Smooth muscle cell (in vitro differentiated cells): ENCODE results near the gene MSI2. TPM values are rescaled to one million over a fixed set of nuclear protein-coding genes. Genes with fewer than 3 reads are reported as not detected.

Experiments
- DNase-seq: peaks from one replicate; lab custom pipeline; 2025; ENCODE audit not compliant: unreplicated experiment; lab: John Stamatoyannopoulos, UW
- H2AFZ ChIP-seq: fragments of 200-600 bp; sonication (generic); 2 replicates; pipeline ENCODE4 v1.6.0; 2016; ENCODE audit warnings: antibody characterized with exemption, low read depth, mild to moderate bottlenecking
- H3F3A ChIP-seq: fragments of 200-600 bp; sonication (generic); 2 replicates; pipeline ENCODE4 v1.6.0; 2017; ENCODE audit warnings: antibody characterized with exemption, low read depth
- H3K27ac ChIP-seq: fragments of 200-600 bp; sonication (generic); 2 replicates; pipeline ENCODE4 v1.5.1; 2016; ENCODE audit warnings: low read depth, mild to moderate bottlenecking
- H3K27me3 ChIP-seq: fragments of 200-600 bp; sonication (generic); 2 replicates; pipeline ENCODE4 v1.6.1; 2016; ENCODE audit warnings: low read depth, mild to moderate bottlenecking
- H3K36me3 ChIP-seq: fragments of 200-600 bp; sonication (generic); 2 replicates; pipeline ENCODE4 v1.5.1; 2016; ENCODE audit warnings: low read depth
- H3K4me1 ChIP-seq: fragments of 200-600 bp; sonication (generic); 2 replicates; pipeline ENCODE4 v1.5.1; 2016; ENCODE audit warnings: low read depth
- H3K4me2 ChIP-seq: fragments of 200-600 bp; sonication (generic); 2 replicates; pipeline ENCODE4 v1.6.0; 2016; ENCODE audit warnings: mild to moderate bottlenecking
- H3K4me3 ChIP-seq: fragments of 200-600 bp; sonication (generic); 2 replicates; pipeline ENCODE4 v1.5.1; 2016; ENCODE audit warnings: mild to moderate bottlenecking
- H3K79me2 ChIP-seq: fragments of 200-600 bp; sonication (generic); 2 replicates; pipeline ENCODE4 v1.6.0; 2016; ENCODE audit warnings: low read depth, mild to moderate bottlenecking
- H3K9ac ChIP-seq: fragments of 200-600 bp; sonication (generic); 2 replicates; pipeline ENCODE4 v1.6.0; 2016; ENCODE audit warnings: low read depth
- H3K9me3 ChIP-seq: fragments of 200-600 bp; sonication (generic); replicated peaks from 2 replicates; pipeline ENCODE4 v1.5.1; 2016; ENCODE audit warnings: low read depth
- H4K20me1 ChIP-seq: fragments of 200-600 bp; sonication (generic); 2 replicates; pipeline ENCODE4 v1.6.0; 2016; ENCODE audit warnings: low read depth
- CTCF ChIP-seq: fragments of 200-600 bp; sonication (generic); IDR thresholded peaks from 2 replicates; pipeline ENCODE4 v1.5.1; 2017; ENCODE audit warnings: borderline replicate concordance, mild to moderate bottlenecking, antibody characterized with exemption; ENCODE audit not compliant: insufficient read depth, poor library complexity, severe bottlenecking
- WGBS: methylation state at CpG from one replicate; pipeline ENCODE4 v1.1.7; 2016; ENCODE audit warnings: low lambda C conversion rate; 5-methylcytosine and 5-hydroxymethylcytosine counted together
- polyA plus RNA-seq: library from polyadenylated mRNA; unstranded; fragments of >200 nt; fragmentation: Nextera tagmentation; extraction: Ambion mirVana; gene quantifications from 2 replicates; pipeline ENCODE4 v1.2.1, GENCODE V29; 2016
- total RNA-seq: library from RNA; depleted of rRNA; stranded (reverse); fragments of >200 nt; gene quantifications from 2 replicates; pipeline ENCODE4 v1.2.3, GENCODE V29; 2014

The MSI2 gene
- total and polyA plus RNA-seq, 2 experiments from 2014 or later, result 5.7 to 36.5 TPM

- no peaks in the 10 kb centered on the region for H3K79me2 ChIP-seq
- H2AFZ ChIP-seq, result no peak overlapping the region
- peaks cover 85% of the 10 kb centered on the region for H3K4me1 ChIP-seq
- DNase-seq, result no peak
- no peaks in the 10 kb centered on the region for H3K9me3 ChIP-seq
- H3F3A ChIP-seq, result peaks cover 33% of the 10 kb centered on the region
- WGBS, result 81% methylated on average over 10 of the region's 10 CpGs
- no peak overlapping the region for H3K4me2 ChIP-seq
- TF ChIP-seq CTCF, result no peak
- H3K4me3 ChIP-seq, result no peak overlapping the region
- H4K20me1 ChIP-seq, result no peaks in the 10 kb centered on the region
- no peaks in the 10 kb centered on the region for H3K36me3 ChIP-seq
- H3K27ac ChIP-seq, result no peak overlapping the region
- H3K27me3 ChIP-seq, result no peaks in the 10 kb centered on the region
- no peak overlapping the region for H3K9ac ChIP-seq
Measured at GRCh38 chr17:57550016-57550415, 293.7 kb downstream of the MSI2 start.

GRCh38 chr17:57550668-57551315, 294.5 kb downstream of the MSI2 start:
- H3K27me3 ChIP-seq, result no peaks in the 10 kb centered on the region
- H4K20me1 ChIP-seq, result no peaks in the 10 kb centered on the region
- H2AFZ ChIP-seq, result no peak overlapping the region
- no peak overlapping the region for H3K27ac ChIP-seq
- no peak for DNase-seq
- 97% methylated on average over 11 of the region's 11 CpGs for WGBS
- H3K9ac ChIP-seq, result no peak overlapping the region
- peaks cover 33% of the 10 kb centered on the region for H3F3A ChIP-seq
- no peaks in the 10 kb centered on the region for H3K9me3 ChIP-seq
- TF ChIP-seq CTCF, result no peak
- H3K36me3 ChIP-seq, result no peaks in the 10 kb centered on the region
- no peak overlapping the region for H3K4me3 ChIP-seq
- peaks cover 79% of the 10 kb centered on the region for H3K4me1 ChIP-seq
- no peaks in the 10 kb centered on the region for H3K79me2 ChIP-seq
- no peak overlapping the region for H3K4me2 ChIP-seq

- no peaks in the 10 kb centered on the region for H3K36me3 ChIP-seq
- H3K79me2 ChIP-seq, result no peaks in the 10 kb centered on the region
- 96% methylated on average over 14 of the region's 14 CpGs for WGBS
Measured at GRCh38 chr17:57551321-57552079, 295.2 kb downstream of the MSI2 start.

More at GRCh38 chr17:57551321-57552079, 295.2 kb downstream of the MSI2 start:
- H3K27ac ChIP-seq, result peak overlapping the region; percentile 93
- no peak for TF ChIP-seq CTCF
- H4K20me1 ChIP-seq, result no peaks in the 10 kb centered on the region
- H3K4me1 ChIP-seq, result peaks cover 73% of the 10 kb centered on the region
- no peaks in the 10 kb centered on the region for H3K9me3 ChIP-seq
- peak overlapping the region; percentile 75 for H3K4me2 ChIP-seq
- H3F3A ChIP-seq, result peaks cover 33% of the 10 kb centered on the region
- no peak for DNase-seq
- H3K4me3 ChIP-seq, result no peak overlapping the region
- no peaks in the 10 kb centered on the region for H3K27me3 ChIP-seq
- H2AFZ ChIP-seq, result no peak overlapping the region
- no peak overlapping the region for H3K9ac ChIP-seq
